GM19240 (cell line): Measurements from ENCODE around the gene PCBP3.

Experiments
- DNase-seq: peaks from one replicate; pipeline ENCODE4 v3.0.0; 2011; ENCODE audit warnings: low spot score; ENCODE audit not compliant: insufficient read length

PCBP3 gene

GRCh38 chr21:45786660-45787059 lies 143.1 kb downstream of the PCBP3 start:
- no peak for DNase-seq

- DNase-seq: no peak
Observed at GRCh38 chr21:45787371-45787770, 143.8 kb downstream of the PCBP3 start.

GRCh38 chr21:45788198-45788597 lies 144.7 kb downstream of the PCBP3 start:
- DNase-seq: no peak

GRCh38 chr21:45788637-45789506 lies 145.3 kb downstream of the PCBP3 start:
- DNase-seq: no peak

- DNase-seq: no peak
Observed at GRCh38 chr21:45790427-45790826, 146.9 kb downstream of the PCBP3 start.

- no peak for DNase-seq
Observed at GRCh38 chr21:45791562-45792418, 148.3 kb downstream of the PCBP3 start.

- DNase-seq: no peak
Observed at GRCh38 chr21:45792682-45793383, 149.3 kb downstream of the PCBP3 start.

- no peak for DNase-seq
Observed at GRCh38 chr21:45794027-45794426, 150.5 kb downstream of the PCBP3 start.

- no peak for DNase-seq
Observed at GRCh38 chr21:45796003-45796402, 152.5 kb downstream of the PCBP3 start.

- no peak for DNase-seq
Observed at GRCh38 chr21:45797338-45797737, 153.8 kb downstream of the PCBP3 start.

- DNase-seq: no peak
Observed at GRCh38 chr21:45799765-45800338, 156.3 kb downstream of the PCBP3 start.

- no peak for DNase-seq
Observed at GRCh38 chr21:45800339-45801080, 157.0 kb downstream of the PCBP3 start.

GRCh38 chr21:45801129-45801964 lies 157.8 kb downstream of the PCBP3 start:
- no peak for DNase-seq

GRCh38 chr21:45801989-45802388 lies 158.5 kb downstream of the PCBP3 start:
- no peak for DNase-seq

- DNase-seq: no peak
Observed at GRCh38 chr21:45802425-45802824, 158.9 kb downstream of the PCBP3 start.

GRCh38 chr21:45802956-45803617 lies 159.6 kb downstream of the PCBP3 start:
- no peak for DNase-seq

- no peak for DNase-seq
Observed at GRCh38 chr21:45803618-45804340, 160.3 kb downstream of the PCBP3 start.

- DNase-seq: no peak
Observed at GRCh38 chr21:45804809-45805313, 161.3 kb downstream of the PCBP3 start.
